ENCODE results near the gene LCN10. TPM values are rescaled to one million over a fixed set of nuclear protein-coding genes. Genes with fewer than 3 reads are reported as not detected.

Gene LCN10
- total and polyA plus RNA-seq, 9 of the 15 experiments (the other 6 are each of a cell fraction or from before 2014, with no cell fraction given) = 0.10 to 0.21 (median 0.14) TPM; not detected in 6

GRCh38 chr9:136711751-136712689 is 30.7 kb downstream of the LCN10 start, which contains the start of gene DIPK1B (continued):
- TF ChIP-seq L3MBTL2 (IDR thresholded peaks at IDR 0.05) (peak; percentile 41; the same call in 1 of the 2 replicates), MED1 (CRISPR knock-in tag; IDR thresholded peaks at IDR 0.05; ENCODE audit: borderline replicate concordance) (no peak), ELF1 (tag; IDR thresholded peaks at IDR 0.05) (no peak), NR2C1 (IDR thresholded peaks at IDR 0.05) (no peak), NR2C1 (tag; IDR thresholded peaks at IDR 0.05) (no peak), ZNF140 (CRISPR knock-in tag; IDR thresholded peaks at IDR 0.05) (no peak), HNRNPLL (IDR thresholded peaks at IDR 0.05; ENCODE audit: low read depth, low read length, poor library complexity, severe bottlenecking) (peak; percentile 24), ZSCAN29 (IDR thresholded peaks at IDR 0.05) (no peak), RAD21 (CRISPR knock-in tag; conservative IDR thresholded peaks at IDR 0.05 in 1 of 2, IDR thresholded peaks at IDR 0.05 in 1 of 2) (0 out of 4 replicates have a peak, but pooled peaks of 1 of the 2 experiments have one; percentile 17), ZNF740 (CRISPR knock-in tag; IDR thresholded peaks at IDR 0.05) (0 out of 2 replicates have a peak, but pooled peaks have one; percentile 12), ZNF740 (tag; IDR thresholded peaks at IDR 0.05) (no peak), ZBTB26 (CRISPR knock-in tag; IDR thresholded peaks at IDR 0.05) (no peak), ZKSCAN1 (IDR thresholded peaks at IDR 0.05; ENCODE audit: low read depth, low read length) (no peak), ZNF644 (tag; IDR thresholded peaks at IDR 0.05; ENCODE audit: low read depth) (no peak), CREB3 (tag; conservative IDR thresholded peaks at IDR 0.05; ENCODE audit: low read depth) (no peak), ZNF12 (CRISPR knock-in tag; IDR thresholded peaks at IDR 0.05) (no peak), YY1 (IDR thresholded peaks at IDR 0.05; ENCODE audit: borderline replicate concordance in 1 of 3, control insufficient read depth in 1 of 3, extremely low read depth in 1 of 3, insufficient read depth in 3 of 3, insufficient read length in 1 of 3, insufficient replicate concordance in 2 of 3, low read depth in 1 of 3, low read length in 2 of 3) (no peak), ZNF384 (IDR thresholded peaks at IDR 0.05; ENCODE audit: low read depth, low read length) (no peak), CTCFL (IDR thresholded peaks at IDR 0.05; ENCODE audit: borderline replicate concordance, insufficient read depth, low read depth, low read length, poor library complexity, severe bottlenecking) (no peak)
